Measurements from ENCODE around the gene TRIM47.
"Not testable (repeated sequence)": the region's sequence is repeated elsewhere in the genome, so short reads cannot be mapped to it uniquely, and the experiment has no call there.

TRIM47 gene

DNA sequence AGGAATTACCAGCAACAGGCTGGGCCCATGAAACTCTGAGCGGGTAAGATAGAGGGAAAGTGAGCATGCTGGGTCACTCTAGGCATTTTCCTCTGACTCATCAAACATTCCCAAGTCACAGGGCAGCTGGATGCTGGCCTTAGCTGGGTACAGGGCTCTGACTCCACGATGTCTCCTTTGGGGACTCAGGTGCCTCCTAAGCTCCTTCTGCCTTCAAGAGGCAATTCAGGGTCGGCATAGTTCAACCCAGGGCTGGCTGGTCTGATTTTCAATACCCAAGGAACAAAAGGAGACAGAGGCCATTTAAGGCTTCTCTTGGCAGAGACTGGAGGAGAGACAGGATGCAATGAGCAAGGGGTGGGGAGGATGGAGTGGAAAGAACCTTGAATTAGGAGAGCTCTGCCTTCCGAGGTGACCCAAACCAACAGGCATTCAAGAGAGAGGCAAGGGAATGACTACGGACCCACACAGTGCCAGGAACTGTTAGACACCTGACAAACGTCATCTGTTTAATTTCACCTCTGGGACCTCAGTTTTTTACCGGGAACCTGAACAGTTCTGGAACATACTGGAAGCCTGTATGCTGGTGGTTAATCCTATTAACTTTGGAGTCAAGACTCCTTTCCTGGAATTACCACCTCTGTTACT is 24.2 kb downstream of the TRIM47 start:
- TF ChIP-seq, protein P1, sequence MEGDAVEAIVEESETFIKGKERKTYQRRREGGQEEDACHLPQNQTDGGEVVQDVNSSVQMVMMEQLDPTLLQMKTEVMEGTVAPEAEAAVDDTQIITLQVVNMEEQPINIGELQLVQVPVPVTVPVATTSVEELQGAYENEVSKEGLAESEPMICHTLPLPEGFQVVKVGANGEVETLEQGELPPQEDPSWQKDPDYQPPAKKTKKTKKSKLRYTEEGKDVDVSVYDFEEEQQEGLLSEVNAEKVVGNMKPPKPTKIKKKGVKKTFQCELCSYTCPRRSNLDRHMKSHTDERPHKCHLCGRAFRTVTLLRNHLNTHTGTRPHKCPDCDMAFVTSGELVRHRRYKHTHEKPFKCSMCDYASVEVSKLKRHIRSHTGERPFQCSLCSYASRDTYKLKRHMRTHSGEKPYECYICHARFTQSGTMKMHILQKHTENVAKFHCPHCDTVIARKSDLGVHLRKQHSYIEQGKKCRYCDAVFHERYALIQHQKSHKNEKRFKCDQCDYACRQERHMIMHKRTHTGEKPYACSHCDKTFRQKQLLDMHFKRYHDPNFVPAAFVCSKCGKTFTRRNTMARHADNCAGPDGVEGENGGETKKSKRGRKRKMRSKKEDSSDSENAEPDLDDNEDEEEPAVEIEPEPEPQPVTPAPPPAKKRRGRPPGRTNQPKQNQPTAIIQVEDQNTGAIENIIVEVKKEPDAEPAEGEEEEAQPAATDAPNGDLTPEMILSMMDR (IDR thresholded peaks at IDR 0.05; ENCODE audit: low read depth, low read length, missing control alignments), result no peak
- in situ Hi-C loops (cut with HindIII; ENCODE audit: low sequenced_read_pairs), result no loop called here
- H3K4me3 ChIP-seq (ENCODE audit: low read depth, low read length), result peak overlapping the region; percentile 74
- no peak for DNase-seq (ENCODE audit: low read depth)

DNA sequence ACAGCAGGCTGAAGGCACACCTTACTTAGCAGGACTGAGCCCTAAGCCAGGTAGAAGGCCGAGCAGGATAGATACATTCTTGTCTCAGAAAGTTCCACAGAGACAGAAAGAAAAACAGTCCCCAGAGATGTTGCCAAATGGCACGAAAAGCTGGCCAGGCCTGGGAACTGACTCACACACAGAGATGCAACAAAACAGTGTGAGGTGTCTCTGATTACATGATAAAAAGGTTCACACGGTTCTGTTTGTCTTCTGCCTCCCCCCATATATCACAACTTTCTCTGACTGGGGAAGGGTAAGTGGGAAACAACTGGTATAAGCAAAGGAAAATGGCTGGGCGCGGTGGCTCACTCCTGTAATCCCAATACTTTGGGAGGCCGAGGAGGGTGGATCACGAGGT is 24.9 kb downstream of the TRIM47 start:
- no peak for DNase-seq (ENCODE audit: low read depth)
- no peak overlapping the region for H3K4me3 ChIP-seq (ENCODE audit: low read depth, low read length)
- in situ Hi-C loops (cut with HindIII; ENCODE audit: low sequenced_read_pairs), result no loop called here
- TF ChIP-seq, protein P1 (IDR thresholded peaks at IDR 0.05; ENCODE audit: low read depth, low read length, missing control alignments), result no peak

GRCh38 chr17:75851693-75851991 is 26.7 kb downstream of the TRIM47 start:
- H3K4me3 ChIP-seq (ENCODE audit: low read depth, low read length); DNase-seq (ENCODE audit: low read depth); in situ Hi-C loops (cut with HindIII; ENCODE audit: low sequenced_read_pairs): not testable (repeated sequence)

DNA sequence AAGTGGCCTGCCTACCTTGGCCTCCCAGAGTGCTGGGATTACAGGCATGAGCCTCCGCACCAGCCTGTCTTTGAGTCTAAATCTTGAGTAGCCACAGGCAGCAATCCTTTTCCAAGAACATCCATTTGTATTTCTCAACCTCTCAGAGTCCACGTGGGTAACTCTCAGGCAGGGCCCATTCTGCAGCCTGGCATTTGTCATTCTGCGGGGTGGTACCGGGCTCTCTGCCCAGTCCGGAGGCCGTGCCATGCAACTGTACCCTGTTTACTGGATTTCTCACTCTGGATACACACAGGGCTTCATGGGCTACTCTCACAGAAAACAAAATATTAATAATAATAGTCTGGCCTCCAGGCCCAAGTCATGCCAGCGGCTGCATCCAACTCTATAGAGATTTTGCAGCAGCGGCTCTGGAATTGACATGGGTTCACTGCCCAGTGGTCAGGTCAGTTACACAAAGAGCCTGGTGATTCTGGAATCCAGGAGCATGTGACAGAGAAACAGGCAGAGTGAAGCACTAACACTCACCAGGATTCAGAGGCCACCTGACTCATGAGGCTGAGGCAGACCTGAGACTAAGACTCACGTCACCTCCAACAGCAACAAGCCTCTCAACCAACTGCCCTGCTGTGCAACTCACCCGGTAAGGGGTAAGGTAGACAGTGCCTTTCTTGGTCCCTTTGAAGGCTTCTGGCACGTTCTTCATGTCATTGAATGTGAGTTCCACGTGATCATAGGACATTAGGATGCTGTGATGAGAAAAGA is 27.3 kb downstream of the TRIM47 start:
- H3K4me3 ChIP-seq (ENCODE audit: low read depth, low read length), result no peak overlapping the region
- TF ChIP-seq, protein P1 (IDR thresholded peaks at IDR 0.05; ENCODE audit: low read depth, low read length, missing control alignments), result no peak
- DNase-seq (ENCODE audit: low read depth), result no peak
- in situ Hi-C loops (cut with HindIII; ENCODE audit: low sequenced_read_pairs), result no loop called here

DNA sequence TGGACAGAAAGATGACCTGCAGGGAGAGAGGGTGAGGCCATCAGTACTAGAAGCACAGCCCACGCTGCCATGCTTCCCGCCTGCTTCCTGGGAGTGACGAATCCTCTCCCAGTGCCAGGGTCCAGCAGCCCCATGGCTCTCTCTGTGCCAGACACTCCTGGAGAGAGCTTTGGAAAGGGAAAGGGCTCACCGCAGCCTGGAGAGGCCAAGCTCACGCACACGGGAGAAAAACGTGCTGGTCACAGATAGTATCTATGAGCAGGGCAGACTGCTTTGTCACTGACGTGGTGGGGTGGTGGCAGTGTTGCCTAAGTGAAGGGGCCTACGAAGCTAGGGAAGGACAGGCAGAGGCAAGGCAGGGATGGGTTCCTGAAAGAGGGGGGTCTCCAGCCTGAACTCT is 28.7 kb downstream of the TRIM47 start:
- TF ChIP-seq, protein P1 (IDR thresholded peaks at IDR 0.05; ENCODE audit: low read depth, low read length, missing control alignments), result no peak
- H3K4me3 ChIP-seq (ENCODE audit: low read depth, low read length), result no peak overlapping the region
- in situ Hi-C loops (cut with HindIII; ENCODE audit: low sequenced_read_pairs), result loop anchor here (10.0 kb wide), 1 partner anchor 65 kb away; the partner anchor contains the start of gene UNK
- no peak for DNase-seq (ENCODE audit: low read depth)

GRCh38 chr17:75849279-75849646 is 29.1 kb downstream of the TRIM47 start:
- TF ChIP-seq, protein P1 (IDR thresholded peaks at IDR 0.05; ENCODE audit: low read depth, low read length, missing control alignments), result no peak
- DNase-seq (ENCODE audit: low read depth), result no peak
- no peak overlapping the region for H3K4me3 ChIP-seq (ENCODE audit: low read depth, low read length)
- in situ Hi-C loops (cut with HindIII; ENCODE audit: low sequenced_read_pairs), result loop anchor here (10.0 kb wide), 1 partner anchor 64 kb away; the partner anchor contains the start of gene UNK
